Activated CD4-positive, alpha-beta T cell treated with anti-CD3 and anti-CD28 coated beads, Interleukin-2, amount 50 U/mL, for 16 hours (primary cell): ENCODE data around the gene CYFIP1.
A peak's percentile ranks its signal among the peaks of the same experiment; 100 is the strongest.

Experiments used
- DNase-seq: peaks from one replicate; pipeline ENCODE4 v3.0.0-alpha.2; 2020

Gene CYFIP1

DNA sequence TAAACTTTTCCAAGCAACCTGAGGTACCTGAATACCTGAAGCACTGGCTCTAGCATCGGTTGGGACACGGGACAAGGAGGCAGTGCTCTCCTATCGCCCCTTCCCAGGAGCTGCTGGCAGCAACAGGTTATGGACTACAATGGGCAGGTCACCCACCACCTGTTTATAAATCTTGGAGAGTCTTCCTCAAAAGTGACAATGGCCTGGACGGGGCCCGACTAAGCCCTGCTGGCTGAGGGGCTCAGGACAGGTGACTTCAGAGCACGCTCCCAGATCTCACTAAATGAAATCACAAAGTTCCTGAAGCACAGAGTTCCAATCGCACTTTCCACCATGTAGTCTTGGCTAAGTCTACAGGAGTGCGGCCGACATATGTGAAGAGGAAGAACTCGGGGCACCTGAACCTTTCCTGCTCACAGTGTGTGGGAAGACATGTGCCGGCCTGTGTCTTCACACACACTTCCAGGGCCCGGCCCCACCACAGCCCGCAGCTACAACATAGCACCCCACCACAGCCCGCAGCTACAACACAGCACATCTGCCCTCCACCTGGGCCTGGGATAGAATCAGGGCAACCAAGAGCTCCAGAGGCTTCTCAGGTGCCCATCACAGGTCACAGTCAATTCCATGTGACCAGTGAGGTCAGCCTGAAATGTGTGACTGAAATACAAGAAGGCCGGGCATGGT is 12.9 kb downstream of the CYFIP1 start:
- no peak for DNase-seq

DNA sequence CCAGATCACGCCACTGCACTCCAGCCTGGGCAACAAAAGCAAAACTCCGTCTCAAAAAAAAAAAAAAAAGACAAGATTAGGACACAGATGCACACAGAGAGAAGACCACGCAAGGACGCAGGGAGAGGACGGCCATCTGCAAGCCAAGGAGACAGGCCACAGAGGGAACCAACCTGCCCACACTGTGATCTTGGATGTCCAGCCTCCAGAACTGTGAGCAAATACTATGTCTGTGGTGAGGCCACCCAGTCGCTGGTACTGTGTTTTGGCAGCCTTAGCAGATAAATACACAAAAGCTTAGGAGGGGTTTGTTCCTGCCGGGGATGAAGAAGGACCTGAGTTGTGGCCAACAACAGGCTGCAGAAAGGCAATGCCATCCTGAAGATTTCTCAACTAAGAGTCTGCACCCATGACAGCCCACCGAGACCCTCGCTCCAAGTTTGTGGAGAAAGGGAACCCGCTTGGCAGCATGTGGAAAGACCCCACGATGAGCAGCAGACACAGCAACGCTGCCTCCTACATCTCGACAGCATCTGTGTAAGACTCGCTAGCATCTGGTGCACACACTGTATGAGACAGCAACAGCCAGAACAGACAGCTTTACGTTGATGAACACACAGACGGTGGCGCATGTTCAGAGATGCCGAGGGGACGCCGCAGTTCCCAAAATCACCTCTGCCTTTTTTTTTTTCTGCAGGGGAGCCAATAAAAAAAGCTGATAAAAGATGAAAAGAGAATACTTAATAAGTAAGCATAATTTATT is 13.7 kb downstream of the CYFIP1 start:
- DNase-seq = no peak

DNA sequence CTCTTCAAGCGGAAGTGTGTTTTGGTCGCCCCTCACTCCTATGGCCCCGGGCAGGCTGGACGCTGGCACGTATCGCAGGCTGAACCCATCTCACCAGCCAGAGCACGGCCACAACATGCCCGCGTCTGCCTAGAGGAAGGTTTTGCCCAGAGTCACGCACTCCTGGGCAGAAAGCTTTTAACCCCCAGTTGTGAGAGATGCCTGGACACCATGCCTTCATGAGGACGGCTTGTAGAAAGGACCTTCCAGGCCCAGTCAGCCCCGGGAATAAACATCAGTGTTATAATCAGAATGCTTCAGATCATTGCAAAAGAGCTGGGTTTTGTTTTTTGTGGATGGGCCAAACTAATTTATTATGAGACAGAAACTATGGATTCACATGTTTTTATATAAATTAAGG is 16.5 kb downstream of the CYFIP1 start:
- no peak for DNase-seq

DNA sequence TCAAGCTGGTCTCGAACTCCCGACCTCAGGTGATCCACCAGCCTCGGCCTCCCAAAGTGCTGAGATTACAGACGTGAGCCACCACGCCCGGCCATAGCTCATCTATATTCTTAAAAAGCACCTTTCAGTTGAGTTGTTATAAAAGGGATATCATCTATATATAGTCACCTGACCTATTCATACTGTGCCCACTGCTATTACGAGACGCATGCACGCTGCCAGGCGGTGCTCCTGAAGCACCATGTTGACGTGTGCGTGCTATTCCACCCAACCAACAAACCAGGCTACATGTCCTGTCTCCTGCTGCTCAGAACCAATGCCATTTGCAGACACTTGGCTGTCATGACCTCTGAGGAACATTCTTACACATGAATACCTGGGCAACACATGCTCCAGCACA is 17.6 kb downstream of the CYFIP1 start:
- no peak for DNase-seq

DNA sequence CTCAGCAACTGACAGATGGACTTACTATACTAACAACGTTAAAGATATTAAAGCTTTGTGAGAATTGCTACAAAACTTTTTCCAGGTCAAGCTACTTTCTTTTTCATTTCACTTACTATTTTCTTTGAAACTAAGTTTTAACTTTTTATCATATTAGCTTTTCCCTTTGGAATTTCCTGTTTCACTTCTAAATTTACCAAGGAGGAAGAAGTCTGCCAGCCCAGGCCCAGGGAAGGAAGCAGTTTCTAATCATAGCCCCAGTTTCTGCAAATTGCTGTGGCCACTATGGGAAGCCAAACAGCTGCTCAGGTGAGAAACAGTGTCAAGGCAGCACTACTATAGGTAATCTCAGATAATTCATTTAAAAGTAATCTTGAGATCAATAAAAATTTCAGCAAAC is 18.4 kb downstream of the CYFIP1 start:
- DNase-seq = no peak

DNA sequence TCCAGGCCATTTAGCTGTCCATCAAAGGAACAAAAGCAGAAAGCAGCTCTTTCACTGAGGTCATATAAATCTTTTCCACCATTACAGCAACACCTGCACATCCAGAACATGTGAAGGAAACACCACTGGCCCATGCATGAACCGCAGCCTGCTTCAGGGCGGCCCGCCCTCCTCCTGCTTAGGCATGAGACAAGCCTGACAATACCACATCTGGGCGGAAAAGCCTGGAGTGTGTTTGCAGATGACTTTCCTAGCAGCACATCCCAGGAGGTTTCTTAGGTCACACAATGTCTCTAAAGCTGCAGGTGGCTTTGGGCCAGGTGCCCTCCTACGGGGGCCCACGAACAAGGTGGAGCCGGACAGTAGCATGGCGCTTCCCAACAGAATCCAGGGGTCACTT is 19.6 kb downstream of the CYFIP1 start:
- DNase-seq = no peak

DNA sequence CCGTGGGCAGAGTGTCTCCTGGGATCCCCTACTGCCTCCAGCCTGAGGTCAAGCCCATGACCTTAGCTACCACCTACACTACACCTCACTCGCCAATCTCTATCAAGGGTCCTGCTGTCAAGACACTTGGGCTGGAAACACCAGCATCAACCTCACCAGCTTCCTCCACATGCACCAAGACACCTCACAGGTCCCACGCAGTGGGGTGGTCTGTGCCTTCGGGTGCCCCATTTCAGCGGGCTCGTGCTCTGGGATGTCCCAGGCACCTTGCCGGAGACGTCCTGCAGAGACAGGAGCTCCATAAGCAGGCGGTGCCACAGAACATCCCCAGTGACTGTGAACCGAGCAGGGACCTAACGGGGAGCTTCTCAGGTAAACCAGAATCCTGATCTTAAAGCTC is 20.0 kb downstream of the CYFIP1 start:
- no peak for DNase-seq

DNA sequence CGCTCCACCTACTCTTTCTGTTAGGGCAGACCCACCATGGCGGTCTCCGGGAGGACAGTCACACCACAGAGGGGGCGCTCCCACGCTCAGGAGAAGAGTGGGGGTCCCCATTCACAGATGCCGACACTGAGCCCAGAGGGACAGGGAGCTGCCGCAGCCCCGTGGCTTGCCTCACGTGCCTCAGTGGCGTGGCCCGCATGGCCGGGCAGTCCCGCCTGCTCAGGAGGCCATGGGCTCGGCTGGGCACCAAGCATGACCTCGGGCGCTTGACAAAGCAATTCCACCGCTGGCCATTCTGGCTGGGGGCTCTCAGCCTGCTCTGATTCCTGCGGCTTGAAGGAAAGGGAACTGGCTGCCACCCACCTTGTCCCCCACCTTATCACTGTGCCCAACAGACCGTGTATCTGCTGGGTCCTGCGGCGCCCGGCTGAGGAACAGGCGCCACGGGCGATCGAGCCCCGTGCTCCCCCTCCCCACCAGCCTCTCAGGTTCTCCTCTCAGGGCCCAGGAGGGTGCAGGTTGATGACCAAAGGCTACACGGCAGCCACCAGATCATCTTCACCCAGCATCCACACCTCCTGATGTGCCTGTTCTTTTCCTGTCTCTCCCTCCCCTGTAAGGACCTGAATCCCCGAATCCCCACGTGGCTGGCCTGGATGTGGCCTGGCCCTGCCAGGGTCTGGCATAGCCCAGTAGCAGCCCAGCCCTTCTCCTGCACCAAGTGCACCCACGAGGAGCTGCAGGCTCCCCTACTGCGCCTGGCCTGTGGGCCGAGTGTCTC is 20.7 kb downstream of the CYFIP1 start:
- DNase-seq = no peak

DNA sequence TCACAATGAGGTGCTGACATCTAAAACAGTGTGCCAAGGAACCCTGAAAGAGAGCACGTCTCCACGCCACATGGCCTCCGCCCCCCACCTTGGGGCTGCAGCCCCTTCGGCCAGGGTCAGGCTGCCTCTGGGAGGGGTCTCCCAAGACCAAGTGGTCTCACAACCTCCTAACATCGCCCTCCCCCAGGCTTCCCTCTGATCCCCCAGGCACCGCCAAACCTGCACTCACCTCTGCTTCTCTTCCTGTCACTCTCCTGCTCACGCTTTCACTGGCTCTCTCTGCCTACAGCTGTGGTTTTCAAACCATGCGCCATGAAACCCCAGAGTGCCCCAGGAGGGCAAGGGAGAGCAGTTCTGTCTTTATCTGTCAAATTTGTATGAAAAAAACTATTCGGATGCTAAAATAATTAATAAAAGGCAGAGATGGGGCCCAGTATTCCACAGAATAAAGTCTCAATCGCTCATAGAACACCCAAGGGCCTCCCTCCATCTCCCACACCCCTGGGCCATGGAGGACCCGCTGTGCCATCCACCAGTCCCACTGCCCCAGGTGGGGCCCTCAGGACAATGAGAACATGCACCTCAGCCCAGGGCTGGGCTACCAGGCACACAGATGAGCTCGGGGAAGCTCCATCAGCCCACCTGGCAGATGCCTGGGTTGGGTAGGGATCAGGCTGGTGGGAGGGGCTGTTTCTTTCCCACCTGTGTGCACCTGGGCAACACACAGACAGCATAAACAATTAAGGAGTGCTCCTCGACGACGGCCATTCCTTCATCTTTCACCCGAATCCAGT is 21.5 kb downstream of the CYFIP1 start:
- no peak for DNase-seq

DNA sequence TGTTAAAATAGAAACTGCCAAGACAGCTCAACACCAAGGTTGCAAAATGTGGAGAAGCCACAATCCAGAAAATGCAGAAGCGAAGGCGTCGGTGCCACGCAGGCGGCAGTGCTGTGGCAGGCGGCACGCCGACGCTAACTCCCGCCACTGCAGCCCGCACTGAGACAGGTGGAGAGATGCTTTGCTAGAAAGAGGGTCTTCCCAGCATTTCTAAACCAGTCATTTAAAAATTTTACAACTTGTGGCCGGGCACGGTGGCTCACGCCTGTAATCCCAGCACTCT is 23.2 kb downstream of the CYFIP1 start:
- no peak for DNase-seq

DNA sequence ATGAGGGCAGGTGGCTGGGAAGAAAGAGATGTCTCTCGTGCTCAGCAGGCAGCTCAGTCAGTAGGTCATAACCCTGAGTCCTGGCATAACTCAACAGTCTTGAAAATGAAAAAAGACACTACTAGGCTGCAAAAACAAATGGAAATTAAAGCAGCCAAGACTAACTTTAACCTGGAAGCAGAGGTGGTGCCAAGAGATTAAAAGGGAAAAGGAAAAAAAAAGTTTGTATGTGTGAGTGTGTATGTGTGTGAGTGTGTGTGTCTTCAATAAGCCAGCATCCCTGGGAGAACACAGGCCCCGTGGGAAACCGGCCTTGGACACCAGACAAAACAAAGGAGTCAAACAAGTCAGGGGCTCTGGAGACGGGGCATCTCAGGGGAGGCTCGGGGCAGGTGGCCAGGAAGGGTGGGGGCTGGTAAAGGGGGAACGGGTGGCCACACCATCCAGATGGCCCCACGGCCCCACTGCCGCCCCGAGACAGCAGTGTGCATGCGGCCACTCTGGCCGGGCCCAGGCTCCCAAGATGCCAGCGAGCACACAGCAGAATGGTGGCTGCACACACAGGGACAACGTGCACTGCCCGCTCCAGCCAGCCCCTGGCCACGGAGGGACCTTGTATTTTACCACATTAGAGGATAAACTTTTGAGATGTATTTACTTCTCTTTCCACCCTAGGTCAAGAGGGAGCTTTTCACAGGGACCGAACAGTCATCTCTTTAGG is 23.8 kb downstream of the CYFIP1 start:
- no peak for DNase-seq

DNA sequence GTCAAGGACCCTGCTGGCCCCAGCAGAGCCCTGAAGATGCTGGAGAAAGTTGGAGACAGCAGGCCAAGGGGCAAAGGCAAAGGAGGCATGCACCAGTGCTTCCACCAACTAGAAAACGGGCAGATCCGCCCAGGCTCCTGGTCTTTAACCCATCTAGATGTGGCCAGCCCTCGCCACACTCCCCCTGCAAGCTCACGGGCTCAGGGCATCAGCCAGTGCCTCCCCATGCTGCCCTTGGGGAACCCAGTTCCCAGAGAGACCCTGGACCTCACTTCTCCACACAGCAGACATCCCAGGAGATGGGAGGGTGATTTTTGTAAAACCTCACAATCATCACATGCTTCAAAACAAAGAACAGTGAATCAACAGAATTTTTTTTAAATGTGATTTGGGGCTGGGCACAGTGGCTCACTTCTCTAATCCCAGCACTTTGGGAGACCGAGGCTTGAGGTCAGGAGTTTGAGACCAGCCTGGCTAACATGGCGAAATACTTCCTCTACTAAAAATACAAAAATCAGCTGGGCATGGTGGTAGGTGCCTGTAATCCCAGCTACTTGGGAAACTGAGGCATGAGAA is 24.5 kb downstream of the CYFIP1 start:
- DNase-seq = no peak

DNA sequence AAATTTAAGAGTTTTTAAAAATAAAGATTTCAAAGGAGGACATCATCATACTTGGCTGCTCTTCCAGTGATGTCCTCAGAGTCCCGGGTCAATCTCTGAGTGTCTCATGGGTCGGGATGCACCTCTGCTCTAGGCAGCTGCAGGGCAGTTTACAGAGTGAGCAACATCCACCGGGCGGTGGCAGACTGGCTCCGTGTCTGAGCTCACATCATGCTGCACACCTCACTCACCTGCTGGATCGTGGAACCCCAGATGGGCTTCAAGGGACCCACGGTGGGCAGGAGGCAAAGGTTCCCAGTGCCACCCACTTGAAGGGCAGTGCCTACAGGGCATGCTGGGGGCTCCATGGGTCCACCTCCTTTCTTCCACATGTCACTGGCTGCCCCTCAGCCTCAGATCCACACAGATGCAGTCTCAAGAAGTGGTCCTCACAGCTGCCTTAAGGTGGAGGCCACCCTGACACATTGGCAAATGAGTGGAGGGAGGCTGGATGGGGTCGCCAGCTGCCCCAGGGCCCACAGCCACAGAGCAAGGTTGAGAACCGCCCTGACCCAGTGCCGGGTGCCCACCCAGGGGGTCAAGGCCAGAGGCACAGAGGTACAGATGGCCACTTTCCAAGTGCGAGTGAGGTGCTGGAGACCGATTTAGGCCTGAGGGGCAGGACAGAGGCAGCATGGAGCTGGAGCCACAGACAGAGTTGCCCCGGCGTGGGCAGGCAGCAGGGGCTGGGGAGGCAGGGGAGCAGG is 25.2 kb downstream of the CYFIP1 start:
- no peak for DNase-seq

DNA sequence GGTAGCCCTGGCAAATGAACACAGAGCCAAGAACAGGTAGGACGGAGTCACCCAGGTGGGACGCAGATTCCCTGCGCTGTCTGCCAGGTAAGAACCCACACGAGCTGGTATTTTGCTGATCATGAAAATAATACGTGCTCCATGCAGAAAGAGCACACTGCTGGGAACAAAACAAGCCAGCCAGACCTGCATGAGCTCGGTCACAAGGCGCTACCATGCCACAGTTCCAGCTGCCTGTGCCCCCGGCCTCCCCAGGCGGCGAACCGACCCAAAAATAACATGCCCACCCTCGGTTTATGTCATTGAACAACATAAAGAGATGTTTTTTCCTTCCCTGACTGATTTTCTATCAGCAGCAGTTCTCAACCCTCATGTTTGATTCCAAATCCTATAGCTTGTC is 25.8 kb downstream of the CYFIP1 start:
- DNase-seq = no peak

DNA sequence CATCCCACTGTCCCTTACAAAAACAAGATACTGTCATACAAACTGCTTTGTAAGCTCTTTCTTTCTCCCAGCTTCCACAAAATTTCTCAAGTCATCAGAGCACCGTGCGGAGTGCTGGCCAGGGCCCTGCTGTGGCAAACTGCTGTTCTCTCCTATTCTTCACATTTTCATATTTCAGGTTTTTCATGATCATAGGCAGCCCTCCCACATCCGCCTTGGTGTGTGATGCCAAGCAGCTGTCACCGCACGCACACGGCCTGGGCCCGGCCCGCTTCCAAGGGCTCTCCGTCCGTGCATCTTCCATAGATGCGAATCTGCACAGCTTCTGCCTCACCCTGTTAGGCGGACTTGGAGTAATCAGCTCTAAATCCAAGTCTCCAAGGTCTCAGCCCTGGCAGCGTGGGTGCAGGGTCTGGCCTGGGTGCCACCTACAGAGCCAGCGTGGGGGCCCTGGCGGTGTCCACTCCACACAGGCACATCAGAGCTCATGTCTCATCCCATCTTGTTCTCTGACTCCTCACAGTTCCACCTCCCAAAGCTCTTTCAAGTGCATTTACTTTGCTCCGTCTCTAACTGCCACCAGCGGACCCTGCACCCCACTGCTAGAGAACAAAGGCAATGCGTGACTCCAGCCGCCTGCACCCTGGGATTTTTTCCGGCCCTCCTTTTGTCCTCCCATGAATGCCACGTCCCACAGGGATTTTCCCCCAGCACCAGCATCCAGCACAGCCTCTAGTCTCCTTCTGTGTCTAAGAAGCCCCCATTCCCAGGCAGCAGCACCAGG is 27.2 kb downstream of the CYFIP1 start:
- DNase-seq = no peak

DNA sequence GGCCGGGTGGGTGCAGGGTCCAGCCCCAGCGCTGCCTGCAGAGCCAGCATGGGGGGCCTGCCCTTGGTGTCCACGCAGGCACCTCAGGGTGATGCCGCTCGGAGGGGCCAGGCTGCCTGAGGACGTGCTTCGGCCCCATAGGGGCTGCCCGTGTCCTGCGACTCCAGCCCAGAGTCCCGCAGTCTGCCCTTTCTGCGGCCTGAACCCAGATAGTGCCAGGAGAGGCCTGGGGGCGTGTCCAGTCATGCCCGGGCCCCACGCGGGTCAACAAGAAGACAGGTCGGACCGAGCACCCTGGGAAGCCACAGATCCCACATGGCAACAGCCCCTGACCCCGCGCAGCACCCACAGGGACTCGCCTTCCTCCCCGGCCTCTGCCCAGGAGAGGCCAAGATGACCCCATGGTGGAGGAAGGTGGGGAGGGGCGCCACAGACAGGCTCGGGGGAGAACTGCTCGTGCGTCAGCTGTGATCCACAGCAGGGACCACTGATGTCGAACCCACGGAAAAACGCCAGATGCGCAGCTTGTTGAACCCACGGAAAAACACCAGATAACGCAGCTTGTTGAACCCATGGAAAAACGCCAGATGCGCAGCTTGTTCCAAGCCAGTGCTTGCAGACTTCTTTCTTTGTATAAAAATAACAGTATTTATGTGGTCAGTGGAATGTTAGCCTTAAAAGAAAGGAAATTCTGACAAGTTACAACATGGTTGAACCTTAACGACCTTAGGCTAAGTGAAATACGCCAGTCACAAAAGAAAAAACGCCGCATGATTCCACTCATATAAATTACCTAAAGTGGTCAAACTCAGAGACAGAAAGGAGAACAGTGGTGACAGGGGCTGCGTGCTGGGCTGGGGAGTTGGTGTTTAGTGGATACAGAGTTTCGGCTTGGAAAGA is 28.5 kb downstream of the CYFIP1 start:
- DNase-seq = no peak

DNA sequence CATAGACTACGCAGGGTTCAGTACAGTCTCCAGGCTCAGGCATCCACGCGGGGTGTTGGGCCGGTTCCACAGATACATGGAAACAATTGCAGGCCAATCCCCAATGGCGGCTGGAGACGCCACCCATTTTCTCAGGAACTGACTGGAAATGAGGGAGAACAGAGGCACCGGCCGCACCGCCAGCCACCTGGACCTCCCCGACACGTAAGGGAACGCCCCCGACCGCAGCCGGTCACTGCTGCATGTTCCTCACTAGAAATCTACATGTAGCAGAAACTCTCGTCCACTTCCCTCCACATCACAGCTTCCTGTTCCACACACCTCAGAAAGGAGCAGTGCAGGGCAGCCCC is 29.2 kb downstream of the CYFIP1 start:
- no peak for DNase-seq

DNA sequence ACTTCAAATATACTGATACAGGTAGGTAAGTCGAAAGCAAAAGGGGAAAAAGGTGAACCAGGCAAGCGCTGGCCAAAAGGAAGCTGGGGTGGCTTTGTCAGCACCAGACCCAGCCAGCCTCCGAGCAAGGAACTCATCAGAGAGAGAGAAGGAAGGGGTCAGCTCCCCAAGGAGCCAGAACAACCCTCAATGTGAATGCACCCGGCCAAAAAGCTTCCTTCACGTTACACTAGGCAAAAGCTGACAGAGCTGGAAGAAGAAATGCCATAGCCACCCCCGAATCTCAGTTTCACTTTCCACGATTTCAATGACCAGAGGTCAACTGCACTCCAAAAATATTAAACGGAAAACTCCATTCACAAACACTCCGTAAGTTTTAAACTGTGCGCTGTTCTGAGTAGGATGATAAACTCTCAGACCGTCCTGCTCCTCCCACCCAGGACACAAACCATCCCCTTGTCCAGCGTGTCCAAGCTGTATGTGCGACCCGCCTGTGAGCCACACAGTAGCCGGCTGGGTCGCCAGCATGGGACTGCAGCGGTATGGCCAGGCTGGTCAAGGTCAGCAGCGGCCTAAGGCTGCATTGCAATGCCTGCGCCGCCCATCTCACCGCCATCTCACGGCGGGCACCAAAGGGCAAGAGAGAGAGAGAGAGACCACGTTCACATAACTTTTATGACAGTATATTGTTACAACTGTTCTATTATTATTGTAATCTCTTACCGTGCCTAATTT is 29.7 kb downstream of the CYFIP1 start:
- DNase-seq = no peak

DNA sequence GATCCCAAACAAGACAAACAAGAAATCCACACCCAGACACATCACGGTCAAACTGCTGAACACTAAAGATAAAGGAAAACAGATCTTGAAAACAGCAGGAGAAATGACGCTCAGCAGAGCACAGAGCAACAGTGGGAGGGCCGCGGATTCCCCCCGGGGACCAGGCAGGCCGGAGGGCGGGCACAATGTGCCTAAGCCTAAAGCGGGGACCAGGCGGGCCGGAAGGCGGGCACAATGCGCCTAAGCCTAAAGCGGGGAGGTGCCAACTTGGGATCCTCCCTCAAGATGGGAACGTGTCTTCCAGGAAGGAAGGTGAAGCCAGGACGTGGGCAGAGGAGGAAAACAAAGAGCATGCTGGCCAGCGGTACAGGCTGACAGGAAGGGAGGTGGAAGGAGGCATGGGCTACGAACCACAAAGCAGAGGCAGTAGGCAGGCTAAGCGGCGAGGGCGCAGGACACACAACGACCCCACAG is 31.1 kb downstream of the CYFIP1 start:
- peak; percentile 5 for DNase-seq
